ENCODE results near the gene ATP10A.

DNA sequence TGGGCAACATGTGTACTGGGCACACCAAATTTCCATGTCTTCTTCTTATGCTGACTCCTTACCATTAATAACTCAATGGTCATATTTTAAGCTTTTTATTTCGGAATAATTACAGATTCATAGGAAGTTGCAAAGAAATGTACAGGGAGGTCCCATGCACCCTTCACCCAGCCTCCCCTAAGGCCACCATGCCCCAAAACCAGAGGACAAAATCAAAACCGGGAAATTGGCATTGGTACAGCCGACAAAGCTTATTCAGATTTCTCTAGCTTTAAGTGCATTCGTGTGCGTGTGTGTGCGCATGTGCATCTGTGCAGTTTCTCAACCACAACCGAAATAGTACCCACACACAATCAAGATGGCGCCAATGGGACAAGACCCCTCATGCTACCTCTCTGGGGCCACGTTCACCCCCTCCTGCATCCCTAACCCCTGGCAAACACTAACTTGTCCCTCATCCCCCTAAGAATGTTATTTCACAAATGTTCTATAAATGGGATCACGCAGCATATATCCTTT is 23.4 kb downstream of the ATP10A start:
- no peak for TF ChIP-seq EZH2phosphoT487 (IDR thresholded peaks at IDR 0.05; ENCODE audit: borderline replicate concordance, low read depth, low read length)
- TF ChIP-seq CTCF (conservative IDR thresholded peaks at IDR 0.05; ENCODE audit: low read length): no peak
